GM21619 (cell line): ENCODE data around the gene ANXA10.
"Not testable (repeated sequence)": the region's sequence is repeated elsewhere in the genome, so short reads cannot be mapped to it uniquely, and the experiment has no call there.

Experiments
- ATAC-seq: cut with Tn5 transposase; IDR thresholded peaks from one replicate; pipeline ENCODE4 v1.9.1; 2021; ENCODE audit not compliant: unreplicated experiment

ANXA10 gene

DNA sequence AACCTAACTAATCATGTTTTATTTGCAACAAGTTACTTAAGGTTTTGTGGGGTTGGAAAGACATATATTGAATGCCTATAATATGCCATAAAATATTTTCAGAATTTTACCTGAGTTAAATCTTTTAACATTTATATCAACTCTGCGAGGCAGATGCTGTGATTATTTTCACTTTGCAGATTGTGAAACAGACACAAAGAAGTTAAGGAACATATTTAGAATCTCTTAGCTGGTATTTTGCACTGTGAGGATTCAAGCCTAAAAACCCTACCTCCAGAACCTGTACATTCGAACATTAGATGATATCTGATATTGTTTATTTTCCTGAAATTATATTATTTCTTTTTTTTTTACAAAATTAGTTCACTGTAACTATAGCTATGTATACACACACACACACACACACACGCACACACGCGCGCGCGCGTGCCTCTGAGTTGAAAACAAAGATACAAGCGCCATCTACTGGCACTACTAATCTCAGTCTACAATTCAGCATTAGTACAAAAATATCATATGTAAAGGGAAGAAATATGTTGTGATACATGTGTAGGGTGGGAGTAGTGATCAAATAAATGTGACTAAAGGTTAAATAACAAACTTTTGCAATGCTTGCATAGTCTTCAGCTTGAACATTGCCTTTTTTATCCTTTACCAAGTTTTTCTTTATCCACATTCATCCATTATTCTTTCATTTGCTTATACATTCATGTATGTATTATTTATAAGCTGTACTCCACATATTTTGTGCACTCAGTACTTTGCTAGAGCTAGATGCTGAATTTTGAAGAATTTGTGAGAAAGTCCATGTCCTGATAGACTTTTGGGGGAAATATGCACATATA lies 61.5 kb downstream of the ANXA10 start:
- peak; percentile 88 for ATAC-seq

DNA sequence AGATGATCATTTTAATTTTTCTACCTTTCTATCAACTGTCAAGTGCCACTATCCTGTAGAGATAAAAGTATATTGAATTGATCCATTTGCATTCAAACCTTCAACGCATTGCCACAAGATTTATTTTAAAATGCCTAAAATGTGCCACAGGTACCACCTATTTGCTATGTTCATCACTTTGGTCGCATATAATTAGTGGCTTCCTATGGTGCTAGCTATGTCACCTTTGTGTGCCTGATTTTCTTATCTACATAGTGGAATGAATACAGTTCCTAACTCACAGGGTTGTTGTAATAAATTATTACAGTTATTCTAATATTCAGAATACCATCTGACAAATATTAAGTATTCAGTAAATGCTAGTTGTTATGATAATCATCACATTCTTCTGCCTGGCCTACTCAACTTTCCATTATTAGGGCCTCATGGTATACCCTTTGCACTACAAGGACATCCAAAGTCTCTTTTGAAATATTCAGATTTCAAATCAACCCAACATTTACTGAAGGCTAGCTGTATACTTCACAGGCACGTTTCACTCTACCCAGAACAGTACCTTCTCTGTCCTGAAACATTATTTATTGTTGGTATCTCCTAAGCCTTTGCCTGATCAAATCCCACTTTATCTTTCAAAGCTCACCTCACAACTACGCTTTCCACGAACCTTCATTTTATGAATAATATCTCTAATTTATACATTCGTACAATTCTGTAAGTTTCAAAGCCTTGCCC lies 62.4 kb downstream of the ANXA10 start:
- ATAC-seq = no peak

DNA sequence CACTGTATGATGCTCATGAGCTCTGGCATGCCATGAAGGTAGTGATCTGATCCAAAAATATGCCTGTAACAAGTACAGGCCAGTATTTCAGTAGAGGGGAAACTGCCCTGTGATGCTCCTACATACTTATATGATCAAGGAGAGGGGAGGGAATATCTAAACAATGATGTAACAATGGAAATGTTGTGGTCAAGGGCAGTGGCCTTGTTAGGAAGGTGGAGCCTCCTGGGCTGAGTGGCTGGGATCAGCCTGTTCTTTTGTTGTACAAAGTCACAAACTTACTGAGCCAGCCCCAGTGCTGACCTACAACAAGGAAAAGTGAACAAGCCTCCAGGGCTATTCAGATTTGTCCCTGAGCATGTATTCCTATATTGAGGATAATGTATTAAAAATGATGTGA lies 70.3 kb downstream of the ANXA10 start:
- ATAC-seq = no peak

DNA sequence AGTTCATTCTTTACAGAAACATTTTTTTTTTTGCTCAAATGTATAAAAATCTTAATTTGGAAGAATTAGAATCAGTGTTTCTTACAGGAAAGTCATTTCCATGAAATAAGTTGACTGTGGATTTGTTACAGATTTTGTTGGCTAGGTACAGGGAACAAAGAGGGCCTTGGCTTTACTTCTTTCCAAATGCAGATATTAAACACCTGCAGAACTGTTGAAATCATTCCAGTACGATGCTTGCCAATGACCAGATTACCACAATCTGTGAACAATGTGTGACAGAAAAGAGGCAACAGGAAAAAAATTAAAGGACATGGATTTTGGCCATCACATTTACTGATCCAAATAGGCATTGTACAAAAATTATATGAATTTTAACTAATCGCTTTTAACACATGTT lies 70.8 kb downstream of the ANXA10 start:
- no peak for ATAC-seq

DNA sequence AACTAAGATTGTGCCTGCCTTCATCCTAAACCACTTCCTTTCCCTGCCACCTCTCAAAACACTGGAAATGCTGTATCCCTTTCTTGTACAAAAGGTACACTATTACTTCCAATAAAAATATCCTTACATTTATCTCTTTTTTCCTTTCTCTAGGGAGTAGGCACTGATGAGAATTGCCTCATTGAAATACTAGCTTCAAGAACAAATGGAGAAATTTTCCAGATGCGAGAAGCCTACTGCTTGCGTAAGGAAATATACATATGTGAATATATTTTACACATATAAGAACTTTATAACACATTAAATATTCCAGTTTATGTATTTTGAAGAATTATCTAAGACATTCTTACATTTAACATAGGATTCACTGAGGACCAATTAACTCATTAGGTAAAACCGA lies 71.7 kb downstream of the ANXA10 start:
- no peak for ATAC-seq

DNA sequence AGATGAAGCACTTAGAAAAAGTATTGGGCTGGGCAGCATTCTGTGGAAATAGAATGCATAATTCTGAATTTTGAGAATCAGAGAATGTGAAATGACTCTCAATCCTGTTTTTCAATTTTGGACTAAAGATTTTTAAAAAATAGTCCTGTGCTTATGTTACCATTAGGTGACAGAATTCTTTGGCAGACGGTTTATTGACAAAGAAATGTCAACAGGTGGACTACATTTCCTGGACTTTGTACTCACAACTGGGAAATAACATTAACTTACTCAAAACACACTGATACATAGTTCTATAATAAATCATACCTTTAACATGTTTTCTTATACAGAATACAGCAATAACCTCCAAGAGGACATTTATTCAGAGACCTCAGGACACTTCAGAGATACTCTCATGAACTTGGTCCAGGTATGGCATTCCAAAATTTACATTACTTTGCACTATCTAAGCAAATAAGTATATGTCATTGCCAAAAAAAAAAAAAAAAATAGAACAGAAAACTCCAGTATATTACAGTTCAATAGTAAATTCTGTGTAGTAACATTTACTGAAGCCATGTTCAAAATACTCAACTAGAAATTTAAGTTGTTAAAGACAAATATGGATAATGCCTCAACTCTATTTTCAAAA lies 72.7 kb downstream of the ANXA10 start:
- no peak for ATAC-seq

DNA sequence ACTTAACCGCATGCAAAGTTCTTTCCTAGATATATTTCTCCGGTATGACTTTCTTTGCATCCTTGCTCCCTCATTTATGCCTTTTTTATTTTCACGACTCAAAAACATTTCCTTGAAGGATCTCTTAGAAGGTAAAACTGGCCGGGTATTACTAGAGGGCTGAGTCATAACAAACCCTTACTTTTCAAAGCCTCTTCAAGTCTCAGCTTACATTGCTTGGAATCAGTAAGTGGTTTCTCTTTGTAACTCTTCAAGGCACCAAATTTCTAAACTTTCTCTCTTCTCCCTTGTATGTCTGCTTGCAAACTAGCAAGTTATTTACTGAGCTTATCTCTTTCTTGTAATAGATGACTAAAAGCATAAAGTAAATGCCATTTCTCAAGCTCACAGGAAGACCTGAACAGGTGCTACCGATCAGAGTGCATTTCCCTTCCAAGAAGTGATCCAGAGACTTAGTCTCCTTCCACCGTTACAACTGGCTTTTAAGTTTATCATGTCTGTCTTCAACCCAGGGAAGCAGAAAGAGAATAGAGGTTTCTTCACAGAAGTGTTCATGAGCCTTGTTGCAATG lies 75.5 kb downstream of the ANXA10 start:
- ATAC-seq = peak; percentile 58

DNA sequence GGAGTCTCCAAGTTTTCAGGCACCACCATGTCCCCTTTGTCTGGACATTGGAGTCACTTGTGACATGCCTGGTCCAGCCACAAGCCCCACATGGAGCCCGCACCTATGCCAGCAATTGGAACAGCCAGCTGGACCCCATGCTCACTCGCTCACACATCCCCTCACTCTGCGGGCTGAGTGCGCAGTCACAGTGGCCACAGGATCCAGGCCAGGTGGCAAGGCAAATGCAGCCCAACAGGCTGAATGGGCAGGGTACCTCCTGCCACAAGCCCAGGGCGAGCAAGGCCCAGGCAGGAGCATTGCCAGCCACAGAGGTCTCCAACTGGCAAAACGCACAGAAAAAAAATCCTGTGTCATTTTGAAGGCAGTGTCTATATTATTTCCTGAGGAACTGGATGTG lies 82.0 kb downstream of the ANXA10 start:
- ATAC-seq = no peak

DNA sequence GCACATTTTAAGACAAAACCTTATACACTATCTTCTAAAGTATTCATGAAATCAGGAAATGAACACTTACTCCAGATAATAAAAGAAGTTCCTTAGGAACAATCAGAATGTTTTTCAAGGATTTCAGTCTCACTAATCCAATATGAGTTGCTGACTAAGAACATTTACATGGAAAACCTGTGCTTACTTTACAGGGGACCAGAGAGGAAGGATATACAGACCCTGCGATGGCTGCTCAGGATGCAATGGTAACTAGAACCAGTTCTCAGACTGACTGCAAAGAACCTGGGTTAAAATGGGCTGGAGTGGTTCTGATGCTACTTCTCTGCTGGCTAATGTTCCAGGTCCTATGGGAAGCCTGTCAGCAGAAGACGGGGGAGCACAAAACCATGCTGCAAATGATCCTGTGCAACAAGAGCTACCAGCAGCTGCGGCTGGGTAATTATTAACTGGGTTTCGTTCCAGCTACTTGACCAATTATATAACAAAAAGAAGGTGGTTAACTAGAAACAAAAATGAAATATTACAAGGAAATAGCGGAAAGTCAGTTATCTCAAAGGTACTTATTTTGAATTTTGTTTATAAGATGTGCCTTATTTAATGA lies 85.3 kb downstream of the ANXA10 start:
- no peak for ATAC-seq

DNA sequence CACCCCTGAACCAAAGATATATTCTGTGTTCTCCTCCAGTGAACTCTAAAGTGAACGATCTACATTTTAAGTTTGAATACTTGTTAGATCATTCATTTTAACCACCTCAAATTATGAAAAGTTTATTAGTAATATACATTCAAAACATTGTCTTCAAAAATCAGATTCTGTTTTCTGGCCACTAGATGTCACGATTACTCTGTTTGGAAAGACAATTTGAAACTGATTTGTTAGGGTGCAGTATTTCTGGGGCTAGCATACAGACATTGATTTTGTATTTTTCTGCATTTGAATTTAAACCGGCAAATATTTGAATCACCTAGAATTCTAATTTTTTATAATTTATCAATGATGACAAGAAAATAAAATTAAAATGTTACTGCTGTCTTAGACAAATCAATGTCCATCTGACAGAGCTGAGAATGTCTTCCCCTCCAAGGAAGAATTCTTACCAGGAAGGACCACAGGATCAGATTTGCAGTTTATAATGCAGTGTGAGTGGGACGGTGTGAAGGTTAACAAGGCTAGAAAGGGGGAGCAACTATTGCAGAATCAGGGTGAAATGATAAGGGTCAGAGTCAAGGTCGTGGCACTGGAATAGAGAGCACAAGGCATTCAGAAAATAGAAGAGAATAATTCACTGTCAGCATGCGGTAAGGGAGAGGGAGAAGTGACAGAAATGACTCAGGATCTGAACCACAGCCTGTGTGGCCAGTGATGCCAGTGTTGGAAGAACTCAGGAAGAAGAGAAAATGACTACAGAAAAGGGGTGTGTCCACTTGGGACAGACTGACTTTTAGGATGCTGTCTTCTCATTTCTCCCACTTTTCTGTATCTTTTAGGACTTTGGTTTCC lies 91.6 kb downstream of the ANXA10 start:
- no peak for ATAC-seq

DNA sequence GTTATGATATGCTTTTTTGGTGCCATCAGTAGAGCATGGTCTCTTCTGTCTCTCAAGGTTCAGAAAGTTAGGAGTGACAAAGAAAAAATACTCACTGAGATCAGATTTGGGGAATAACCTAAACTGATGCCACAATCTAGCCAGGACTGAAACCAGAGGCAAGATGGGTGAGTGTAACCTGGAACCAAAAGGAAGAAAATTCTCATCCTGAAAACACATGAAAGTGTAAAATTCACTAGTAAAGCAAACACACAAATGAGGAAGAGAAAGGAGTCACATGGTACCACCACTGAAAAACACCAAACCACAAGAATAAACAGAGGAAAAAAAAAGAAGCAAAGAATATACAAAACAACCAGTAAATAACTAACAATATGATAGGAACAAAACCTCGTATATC lies 96.4 kb downstream of the ANXA10 start:
- peak; percentile 76 for ATAC-seq

DNA sequence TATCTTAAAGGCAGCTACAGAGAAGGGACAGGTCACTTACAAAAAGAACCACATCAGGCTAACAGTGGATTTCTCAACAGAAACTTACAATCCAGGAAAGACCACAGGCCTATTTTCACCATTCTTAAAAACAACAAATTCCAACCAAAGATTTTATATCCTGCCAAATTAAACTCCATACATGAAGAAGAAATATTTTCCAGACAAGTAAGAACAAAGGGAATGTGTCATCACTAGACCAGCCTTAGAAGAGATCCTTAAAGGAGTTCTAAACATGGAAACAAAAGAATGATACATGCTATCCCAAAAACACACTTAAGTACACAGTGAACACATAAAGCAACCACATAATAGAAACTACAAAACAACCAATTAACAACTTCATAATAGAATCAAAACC lies 105.6 kb downstream of the ANXA10 start:
- ATAC-seq = no peak

DNA sequence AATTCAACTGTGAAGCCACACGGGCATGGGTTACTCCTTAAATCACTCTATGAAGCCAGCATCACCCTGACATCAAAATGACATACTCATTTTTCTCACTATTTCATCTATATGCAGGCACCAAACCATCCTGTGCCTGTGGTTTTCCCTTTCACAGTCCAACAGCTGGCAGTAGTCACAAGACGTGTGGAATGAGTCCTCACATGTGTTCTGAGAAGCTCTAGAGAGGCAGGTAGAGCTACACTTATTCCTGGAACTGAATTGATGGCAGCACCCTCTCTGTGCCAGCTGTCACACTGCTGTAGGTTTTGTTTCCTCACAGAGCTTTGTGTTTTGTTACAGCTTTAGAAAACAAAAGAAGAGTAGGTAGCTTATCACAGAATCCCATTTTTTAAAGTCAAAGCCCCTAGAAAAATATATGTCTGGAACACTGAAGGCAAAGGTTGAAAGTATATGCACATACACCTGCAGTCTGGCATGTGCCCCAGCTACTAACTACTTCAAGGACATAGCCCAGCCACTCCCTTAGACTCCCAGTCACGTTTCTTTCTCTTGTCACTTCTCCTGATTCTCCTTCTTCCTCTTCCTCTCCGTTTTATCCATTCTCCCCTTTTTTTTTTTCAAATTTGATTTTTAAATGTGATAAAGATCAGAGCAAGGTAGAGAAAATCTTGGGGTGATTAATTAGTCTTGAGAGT lies 107.1 kb downstream of the ANXA10 start:
- ATAC-seq = peak; percentile 55

DNA sequence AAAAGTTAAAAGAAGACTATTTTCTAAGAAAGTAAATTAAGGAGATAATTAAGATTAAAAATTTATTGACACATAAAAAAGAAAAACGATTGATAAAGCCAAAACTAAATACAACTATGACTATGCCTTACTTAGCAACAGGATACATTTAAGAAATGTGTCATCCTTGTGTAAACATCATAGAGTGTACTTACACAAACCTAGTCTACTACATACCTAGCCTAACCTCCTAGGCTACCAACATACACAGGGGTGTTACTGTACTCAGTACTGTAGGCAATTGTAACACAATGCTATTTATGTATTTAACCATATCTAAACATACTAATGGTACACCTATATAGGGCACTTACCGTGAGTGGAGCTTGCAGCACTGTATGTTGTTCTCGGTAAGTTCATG lies 108.3 kb downstream of the ANXA10 start:
- ATAC-seq = no peak

DNA sequence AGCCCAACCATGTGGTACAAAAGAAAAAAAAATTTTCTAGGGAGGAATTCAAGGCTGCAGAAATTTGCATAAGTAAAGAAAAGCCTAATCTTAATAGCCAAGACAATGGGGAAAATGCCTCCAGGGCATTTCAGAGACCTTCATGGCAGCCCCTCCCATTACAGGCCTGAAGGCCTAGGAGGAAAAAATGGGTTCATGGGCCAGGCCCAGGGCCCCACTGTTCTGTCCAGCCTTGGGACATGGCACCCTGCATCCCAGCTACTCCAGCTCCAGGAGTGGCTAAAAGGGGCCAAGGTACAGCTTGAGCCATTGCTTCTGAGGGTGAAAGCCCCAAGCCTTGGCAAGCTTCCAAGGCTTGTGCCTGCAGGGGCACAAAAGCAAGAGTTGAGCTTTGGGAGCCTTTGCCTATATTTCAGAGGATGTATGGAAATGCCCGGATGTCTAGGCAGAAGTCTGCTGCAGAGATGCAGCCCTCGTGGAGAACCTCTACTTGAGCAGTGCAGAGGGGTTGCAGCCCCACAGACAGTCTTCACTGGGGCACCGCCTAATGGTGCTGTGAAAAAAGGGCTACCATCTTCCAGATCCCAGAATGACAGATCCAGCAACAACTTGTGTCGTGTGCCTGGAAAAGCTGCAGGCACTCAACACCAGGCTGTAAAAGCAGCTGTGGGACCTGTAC lies 111.0 kb downstream of the ANXA10 start:
- no peak for ATAC-seq

DNA sequence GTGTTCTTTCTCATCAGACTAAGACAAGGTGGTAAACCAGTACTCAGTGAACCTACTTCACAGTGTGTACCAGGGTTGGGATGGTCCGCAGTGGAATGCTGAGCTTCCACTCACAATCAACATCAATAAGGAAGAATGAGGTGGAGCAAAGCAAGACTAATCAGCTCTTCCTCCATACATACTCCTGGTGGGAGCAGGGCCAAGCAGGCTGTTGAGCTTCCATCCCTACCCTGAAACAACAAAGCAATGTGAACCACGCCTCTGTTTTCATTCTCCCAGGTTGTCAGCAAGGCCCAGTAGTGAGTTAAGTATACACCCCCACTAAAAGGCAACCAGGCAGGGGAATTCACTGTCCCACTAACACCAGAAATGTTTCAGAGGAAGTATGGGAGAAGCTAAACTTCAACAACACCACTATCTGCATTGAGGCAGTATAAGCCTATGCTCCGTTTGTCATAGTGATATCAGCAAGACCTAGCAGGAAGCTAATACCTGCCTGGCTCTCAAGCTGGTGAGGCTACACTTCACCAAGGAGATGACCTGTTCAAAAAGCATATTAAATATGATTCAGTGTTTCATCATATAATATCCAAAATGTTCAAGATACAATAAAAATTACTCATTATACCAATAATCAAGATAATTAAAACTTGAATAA lies 116.7 kb downstream of the ANXA10 start:
- ATAC-seq = no peak

DNA sequence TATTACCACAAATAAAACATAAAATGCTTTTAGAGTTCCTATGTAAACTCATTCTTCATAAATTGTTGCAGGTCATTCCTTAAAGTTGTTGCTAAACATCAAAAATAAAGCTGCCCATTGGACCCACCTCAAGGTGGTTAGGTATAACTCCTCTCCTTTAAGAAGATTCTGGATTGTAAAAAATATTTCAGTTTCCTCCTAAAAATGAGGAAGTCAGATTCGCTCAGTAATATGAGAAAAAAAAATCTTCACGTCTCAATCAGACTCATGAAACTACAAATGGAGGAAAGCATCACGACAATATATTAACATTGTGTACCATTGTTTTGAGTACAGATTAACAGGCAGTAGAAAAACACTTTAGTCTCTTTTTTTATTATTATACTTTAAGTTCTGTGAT lies 120.3 kb downstream of the ANXA10 start:
- no peak for ATAC-seq

DNA sequence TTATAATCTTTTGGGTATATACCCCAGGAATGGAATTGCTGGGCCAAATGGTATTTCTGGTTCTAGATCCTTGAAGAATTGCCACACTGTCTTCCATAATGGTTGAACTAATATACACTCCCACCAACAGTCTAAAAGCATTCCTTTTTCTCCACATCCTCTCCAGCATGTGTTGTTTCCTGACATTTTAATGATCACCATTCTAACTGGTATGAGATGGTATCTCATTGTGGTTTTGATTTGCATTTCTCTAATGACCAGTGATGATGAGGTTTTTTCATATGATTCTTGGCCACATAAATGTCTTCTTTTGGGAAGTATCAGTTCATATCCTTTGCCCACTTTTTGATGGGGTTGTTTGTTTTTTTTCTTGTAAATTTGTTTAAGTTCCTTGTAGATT lies 121.2 kb downstream of the ANXA10 start:
- ATAC-seq = not testable (repeated sequence)

DNA sequence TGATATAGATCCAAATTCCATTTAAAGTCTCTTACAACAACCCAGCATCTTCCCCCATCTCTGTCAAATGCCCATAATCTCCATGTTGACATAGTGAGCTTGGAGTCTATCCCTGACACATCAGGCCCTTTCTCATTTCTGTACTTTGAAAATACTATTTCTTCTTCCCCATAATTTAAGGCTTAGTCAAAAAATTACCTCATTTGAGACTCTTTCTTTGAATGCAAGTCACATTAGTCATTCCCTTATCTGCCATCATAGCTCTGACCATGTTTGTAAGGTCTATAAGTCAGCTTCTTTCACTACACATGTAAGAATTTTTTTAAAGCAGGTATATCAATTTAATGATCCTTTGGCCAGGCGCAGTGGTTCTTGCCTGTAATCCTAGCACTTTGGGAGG lies 126.3 kb downstream of the ANXA10 start:
- ATAC-seq = no peak
